ENCODE measurements around the gene USP6NL.

The USP6NL gene

GRCh38 chr10:11510281-11510680 is 101.2 kb downstream of the USP6NL start:
- TF ChIP-seq, protein P1, sequence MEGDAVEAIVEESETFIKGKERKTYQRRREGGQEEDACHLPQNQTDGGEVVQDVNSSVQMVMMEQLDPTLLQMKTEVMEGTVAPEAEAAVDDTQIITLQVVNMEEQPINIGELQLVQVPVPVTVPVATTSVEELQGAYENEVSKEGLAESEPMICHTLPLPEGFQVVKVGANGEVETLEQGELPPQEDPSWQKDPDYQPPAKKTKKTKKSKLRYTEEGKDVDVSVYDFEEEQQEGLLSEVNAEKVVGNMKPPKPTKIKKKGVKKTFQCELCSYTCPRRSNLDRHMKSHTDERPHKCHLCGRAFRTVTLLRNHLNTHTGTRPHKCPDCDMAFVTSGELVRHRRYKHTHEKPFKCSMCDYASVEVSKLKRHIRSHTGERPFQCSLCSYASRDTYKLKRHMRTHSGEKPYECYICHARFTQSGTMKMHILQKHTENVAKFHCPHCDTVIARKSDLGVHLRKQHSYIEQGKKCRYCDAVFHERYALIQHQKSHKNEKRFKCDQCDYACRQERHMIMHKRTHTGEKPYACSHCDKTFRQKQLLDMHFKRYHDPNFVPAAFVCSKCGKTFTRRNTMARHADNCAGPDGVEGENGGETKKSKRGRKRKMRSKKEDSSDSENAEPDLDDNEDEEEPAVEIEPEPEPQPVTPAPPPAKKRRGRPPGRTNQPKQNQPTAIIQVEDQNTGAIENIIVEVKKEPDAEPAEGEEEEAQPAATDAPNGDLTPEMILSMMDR (IDR thresholded peaks at IDR 0.05; ENCODE audit: insufficient read depth, low read length, poor library complexity, severe bottlenecking): no peak
- no peak for DNase-seq (ENCODE audit: extremely low read depth, insufficient read length)
- Histone ChIP-seq H3K36me3 (ENCODE audit: control insufficient read depth, insufficient read depth, low read length) (peaks cover 2% of the 10 kb centered on the region; the same call in 1 of the 2 replicates), H3K4me3 (replicated peaks; ENCODE audit: low read depth, low read length) (no peak overlapping the region), H3K27me3 (replicated peaks; ENCODE audit: control insufficient read depth, insufficient read depth, low read length) (no peaks in the 10 kb centered on the region)

- peaks cover 2% of the 10 kb centered on the region; the same call in 1 of the 2 replicates for H3K36me3 ChIP-seq (ENCODE audit: control insufficient read depth, insufficient read depth, low read length)
- no peak for DNase-seq (ENCODE audit: extremely low read depth, insufficient read length)
- TF ChIP-seq, protein P1 (IDR thresholded peaks at IDR 0.05; ENCODE audit: insufficient read depth, low read length, poor library complexity, severe bottlenecking): no peak
Measured at GRCh38 chr10:11509036-11509435, 102.4 kb downstream of the USP6NL start.

DNA sequence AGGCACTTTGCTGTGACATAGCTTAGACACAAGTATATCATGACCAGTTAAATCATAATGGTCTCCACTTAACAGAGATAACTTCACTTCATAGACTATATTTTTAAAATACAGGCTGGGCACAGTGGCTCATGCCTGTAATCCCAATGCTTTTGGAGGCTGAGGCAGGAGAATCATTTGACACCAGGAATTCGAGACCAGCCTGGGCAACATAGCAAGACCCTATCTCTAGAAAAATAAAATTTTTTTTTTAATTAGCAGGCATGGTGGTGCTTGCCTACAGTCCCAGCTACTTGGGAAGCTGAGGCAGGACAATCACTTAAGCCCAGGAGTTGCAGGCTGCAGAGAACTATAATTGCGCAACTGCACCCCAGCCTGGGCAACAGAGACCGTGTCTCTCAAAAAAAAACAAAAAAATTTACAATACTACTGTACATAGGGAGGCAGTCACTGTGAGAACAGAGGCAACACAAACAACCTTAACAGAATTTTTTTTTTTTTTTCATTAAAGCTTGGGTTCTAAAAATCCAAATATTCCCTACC is 105.1 kb downstream of the USP6NL start:
- DNase-seq (ENCODE audit: extremely low read depth, insufficient read length): no peak
- H3K36me3 ChIP-seq (ENCODE audit: control insufficient read depth, insufficient read depth, low read length): peaks cover 2% of the 10 kb centered on the region; the same call in 1 of the 2 replicates
- no peaks in the 10 kb centered on the region for H3K27me3 ChIP-seq (replicated peaks; ENCODE audit: control insufficient read depth, insufficient read depth, low read length)
- no peak overlapping the region for H3K4me3 ChIP-seq (replicated peaks; ENCODE audit: low read depth, low read length)
- TF ChIP-seq, protein P1 (IDR thresholded peaks at IDR 0.05; ENCODE audit: insufficient read depth, low read length, poor library complexity, severe bottlenecking): no peak

More at GRCh38 chr10:11509036-11509435, 102.4 kb downstream of the USP6NL start:
- no peak overlapping the region for H3K4me3 ChIP-seq (replicated peaks; ENCODE audit: low read depth, low read length)
- H3K27me3 ChIP-seq (replicated peaks; ENCODE audit: control insufficient read depth, insufficient read depth, low read length): no peaks in the 10 kb centered on the region

GRCh38 chr10:11505639-11506038 is 105.8 kb downstream of the USP6NL start:
- no peak for DNase-seq (ENCODE audit: extremely low read depth, insufficient read length)
- TF ChIP-seq, protein P1 (IDR thresholded peaks at IDR 0.05; ENCODE audit: insufficient read depth, low read length, poor library complexity, severe bottlenecking): no peak
- no peaks in the 10 kb centered on the region for H3K27me3 ChIP-seq (replicated peaks; ENCODE audit: control insufficient read depth, insufficient read depth, low read length)
- H3K4me3 ChIP-seq (replicated peaks; ENCODE audit: low read depth, low read length): no peak overlapping the region
- H3K36me3 ChIP-seq (ENCODE audit: control insufficient read depth, insufficient read depth, low read length): peaks cover 2% of the 10 kb centered on the region; the same call in 1 of the 2 replicates

GRCh38 chr10:11504566-11505285 is 106.7 kb downstream of the USP6NL start:
- no peak overlapping the region for H3K4me3 ChIP-seq (replicated peaks; ENCODE audit: low read depth, low read length)
- peaks cover 2% of the 10 kb centered on the region; the same call in 1 of the 2 replicates for H3K36me3 ChIP-seq (ENCODE audit: control insufficient read depth, insufficient read depth, low read length)
- no peaks in the 10 kb centered on the region for H3K27me3 ChIP-seq (replicated peaks; ENCODE audit: control insufficient read depth, insufficient read depth, low read length)
- DNase-seq (ENCODE audit: extremely low read depth, insufficient read length): no peak
- TF ChIP-seq, protein P1 (IDR thresholded peaks at IDR 0.05; ENCODE audit: insufficient read depth, low read length, poor library complexity, severe bottlenecking): no peak

Data from GM06990 (cell line).